H7 (cell line): ENCODE measurements around the gene APIP. TPM values are rescaled to one million over a fixed set of nuclear protein-coding genes. Genes with fewer than 3 reads are reported as not detected.
A peak's percentile ranks its signal among the peaks of the same experiment; 100 is the strongest.

Experiments used
- DNase-seq: peaks from one replicate; pipeline ENCODE4 v3.0.0; 2012
- H3K27me3 ChIP-seq: 2 replicates; pipeline ENCODE4 v1.6.0; 2011; ENCODE audit warnings: mild to moderate bottlenecking, low read length; ENCODE audit not compliant: control insufficient read depth, insufficient read depth
- H3K36me3 ChIP-seq: replicated peaks from 2 replicates; pipeline ENCODE4 v1.5.1; 2011; ENCODE audit warnings: low read length; ENCODE audit not compliant: control insufficient read depth, insufficient read depth
- H3K4me3 ChIP-seq: 2 replicates; pipeline ENCODE4 v1.5.1; 2011; ENCODE audit warnings: low read depth, mild to moderate bottlenecking, control low read depth, low read length, moderate library complexity; ENCODE audit not compliant: insufficient read depth
- total RNA-seq: library from RNA; depleted of rRNA; stranded (reverse); fragments of >200 nt; shearing (Covaris generic); gene quantifications from 2 replicates; pipeline ENCODE4 v1.2.3, GENCODE V29; 2014; rRNA removed

The APIP gene
- total RNA-seq, 1 experiment from 2014 or later, result 26.4 TPM

GRCh38 chr11:34855021-34855753, 61.0 kb downstream of the APIP start:
- H3K27me3 ChIP-seq, result no peaks in the 10 kb centered on the region
- DNase-seq, result no peak
- no peak overlapping the region for H3K4me3 ChIP-seq
- no peaks in the 10 kb centered on the region for H3K36me3 ChIP-seq

DNA sequence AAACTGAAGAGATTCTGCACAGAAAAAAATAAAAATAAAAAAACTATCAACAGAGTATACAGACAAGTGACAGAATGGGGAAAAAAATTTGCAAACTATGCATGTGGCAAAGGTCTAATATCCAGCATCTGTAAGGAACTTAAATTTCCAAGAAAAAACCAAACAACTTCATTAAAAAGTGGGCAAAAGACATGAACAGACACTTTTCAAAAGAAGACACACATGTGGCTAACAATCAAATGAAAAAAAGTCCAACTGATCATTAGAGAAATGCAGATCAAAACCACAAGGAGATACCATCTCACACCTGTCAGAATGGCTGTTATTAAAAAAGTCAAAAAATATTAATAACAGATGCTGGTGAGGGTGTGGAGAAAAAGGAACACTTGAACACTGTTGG, 64.3 kb downstream of the APIP start:
- DNase-seq, result no peak

GRCh38 chr11:34850334-34850733, 65.8 kb downstream of the APIP start:
- DNase-seq, result no peak
- Histone ChIP-seq H3K36me3 (no peaks in the 10 kb centered on the region), H3K27me3 (no peaks in the 10 kb centered on the region), H3K4me3 (no peak overlapping the region)

More for the DNA sequence above, 64.3 kb downstream of the APIP start:
- H3K4me3 ChIP-seq, result no peak overlapping the region
- H3K27me3 ChIP-seq, result no peaks in the 10 kb centered on the region
- H3K36me3 ChIP-seq, result no peaks in the 10 kb centered on the region

GRCh38 chr11:34846467-34846866, 69.7 kb downstream of the APIP start:
- Histone ChIP-seq H3K4me3 (no peak overlapping the region), H3K36me3 (no peaks in the 10 kb centered on the region), H3K27me3 (no peaks in the 10 kb centered on the region)
- DNase-seq, result no peak

DNA sequence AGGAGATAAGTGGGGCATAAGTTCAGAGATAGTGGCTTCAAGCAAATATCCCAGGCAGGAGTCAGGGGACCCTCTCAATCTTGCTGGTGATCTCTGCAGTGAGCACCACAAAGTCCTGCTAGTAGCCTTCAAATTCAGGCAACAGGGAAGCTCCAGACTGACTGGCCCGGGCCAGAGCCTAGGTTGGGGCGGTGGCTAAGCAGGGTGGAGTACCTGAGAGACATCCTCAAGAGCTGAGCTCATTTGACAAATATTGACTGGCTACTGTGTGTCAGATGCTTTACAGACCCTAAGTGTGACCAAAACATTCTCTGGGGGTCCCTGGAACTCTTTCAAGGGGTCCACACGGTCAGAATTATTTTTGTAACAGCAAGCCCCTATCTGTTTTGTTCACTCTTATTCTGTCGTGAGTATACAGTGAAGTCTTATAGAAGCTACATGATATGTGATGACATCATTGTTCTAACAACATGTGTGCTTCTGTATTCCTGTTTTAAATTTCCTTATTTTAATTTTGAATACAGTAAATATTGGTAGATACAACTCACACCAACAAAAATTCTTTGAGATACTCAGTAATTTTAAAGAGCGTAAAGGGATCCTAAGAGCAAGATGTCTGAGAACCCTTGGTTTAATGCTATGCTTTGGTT, 71.6 kb downstream of the APIP start:
- no peak overlapping the region for H3K4me3 ChIP-seq
- no peaks in the 10 kb centered on the region for H3K36me3 ChIP-seq
- H3K27me3 ChIP-seq, result no peaks in the 10 kb centered on the region
- DNase-seq, result no peak

DNA sequence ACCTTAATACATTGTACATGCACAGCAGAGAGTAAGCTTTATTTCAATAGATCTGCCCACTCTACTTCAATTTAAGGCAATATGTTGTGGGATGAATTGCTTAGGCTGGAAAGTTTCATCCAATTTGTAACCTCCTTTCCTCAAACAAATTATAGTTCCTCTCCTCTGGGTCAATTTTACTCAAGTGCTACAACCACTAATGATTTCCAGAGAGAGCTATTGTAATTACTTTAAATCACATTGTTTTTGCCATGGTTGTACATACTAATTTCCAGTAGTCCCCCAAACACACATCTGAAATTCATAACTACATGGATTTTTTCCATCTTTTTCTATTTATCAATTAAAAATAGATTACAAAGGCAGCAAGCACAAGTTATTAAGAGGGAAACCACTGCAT, 72.9 kb downstream of the APIP start:
- Histone ChIP-seq H3K36me3 (no peaks in the 10 kb centered on the region), H3K4me3 (no peak overlapping the region), H3K27me3 (no peaks in the 10 kb centered on the region)
- no peak for DNase-seq

DNA sequence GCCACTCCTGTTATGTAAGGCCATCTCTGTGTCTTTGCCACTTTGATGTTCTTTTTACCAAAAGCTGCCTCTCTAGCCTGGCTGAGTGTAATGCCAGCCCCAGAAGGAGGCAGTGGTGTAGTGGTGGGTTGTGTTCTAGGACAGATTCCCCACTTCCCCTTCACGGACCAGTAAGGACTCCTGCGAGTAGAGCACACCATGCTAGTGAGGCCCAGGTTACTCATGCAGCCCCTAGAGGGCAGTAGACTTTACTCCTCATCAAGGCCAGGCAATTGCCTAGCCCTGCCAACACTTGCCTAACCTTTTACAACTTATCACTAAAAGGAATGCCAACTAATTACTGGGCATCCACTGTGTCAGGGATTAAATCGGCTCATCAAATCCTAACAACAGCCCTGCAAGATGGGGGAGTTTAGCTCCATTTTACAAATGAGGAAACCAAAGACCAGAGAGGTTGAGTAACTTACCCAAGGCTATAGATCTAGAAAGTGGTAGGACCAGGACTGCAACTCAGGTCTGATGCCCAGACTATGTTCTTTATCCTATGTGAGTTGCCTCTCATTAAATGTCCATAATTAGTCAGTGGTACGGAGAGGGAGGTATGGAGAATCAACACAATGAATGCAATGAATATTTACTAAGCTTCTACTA, 75.3 kb downstream of the APIP start:
- Histone ChIP-seq H3K36me3 (no peaks in the 10 kb centered on the region), H3K4me3 (no peak overlapping the region), H3K27me3 (no peaks in the 10 kb centered on the region)
- peak; percentile 41 for DNase-seq

DNA sequence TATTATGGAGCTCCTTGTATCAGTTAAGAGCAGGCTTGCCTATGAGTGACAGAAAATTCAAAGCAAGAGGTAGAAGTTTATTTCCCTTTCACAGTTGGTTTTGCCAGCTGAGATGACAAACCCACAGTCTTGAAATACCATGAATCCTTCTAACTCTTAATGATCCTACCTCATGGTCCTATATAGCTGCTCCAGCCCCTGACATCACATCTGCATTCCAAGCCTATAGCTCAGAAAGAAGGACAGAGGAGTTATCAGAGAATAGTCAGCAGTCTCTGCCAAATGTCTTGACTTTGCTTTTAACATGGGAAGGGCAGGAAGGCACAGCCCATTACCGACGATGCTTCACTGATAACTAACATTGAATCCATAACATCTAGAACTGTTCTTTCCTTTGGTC, 76.2 kb downstream of the APIP start:
- no peak for DNase-seq
- Histone ChIP-seq H3K4me3 (no peak overlapping the region), H3K27me3 (no peaks in the 10 kb centered on the region), H3K36me3 (no peaks in the 10 kb centered on the region)

DNA sequence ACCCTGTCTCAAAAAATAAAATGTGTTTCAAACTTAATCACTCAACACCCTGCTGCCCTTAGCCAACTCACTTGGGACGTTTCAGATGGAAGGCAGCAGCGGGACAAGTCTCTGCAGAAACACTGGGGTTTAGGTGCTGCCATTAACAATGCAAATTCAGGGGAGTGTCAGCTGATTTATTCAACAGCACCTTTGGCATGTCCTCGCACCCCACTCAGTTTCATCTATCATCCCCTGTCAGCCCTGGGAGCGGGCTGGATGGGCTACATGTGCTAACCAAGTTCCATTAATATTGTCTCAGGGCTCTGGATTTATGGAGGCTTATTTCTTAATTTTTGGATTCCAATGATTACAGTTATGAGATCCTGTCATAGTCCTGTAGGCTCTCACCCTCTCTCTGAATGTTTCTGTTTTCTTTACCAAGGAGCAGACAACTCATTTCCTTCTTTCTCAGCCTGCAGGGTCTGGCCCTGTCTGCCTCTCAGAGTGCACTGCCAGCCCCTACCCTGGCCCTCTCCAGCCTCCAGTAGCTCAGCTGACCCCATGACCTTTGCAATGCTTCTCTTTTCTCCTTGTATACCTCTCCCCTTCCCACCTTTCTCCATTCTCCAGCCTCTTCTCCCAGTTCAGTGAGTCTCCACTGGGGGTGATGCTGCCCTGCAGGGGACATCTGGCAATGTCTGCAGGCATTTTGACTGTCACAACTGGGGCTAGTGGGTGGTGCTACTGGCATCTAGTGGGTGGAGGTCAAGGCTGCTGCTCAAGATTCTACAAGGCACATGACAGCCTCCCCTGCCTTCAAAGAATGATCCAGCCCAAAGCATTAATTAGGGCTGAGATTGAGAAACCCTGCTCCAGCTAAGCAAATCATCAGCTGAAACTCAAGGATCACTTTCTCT, 79.0 kb downstream of the APIP start:
- Histone ChIP-seq H3K27me3 (no peaks in the 10 kb centered on the region), H3K4me3 (no peak overlapping the region), H3K36me3 (no peaks in the 10 kb centered on the region)
- no peak for DNase-seq

DNA sequence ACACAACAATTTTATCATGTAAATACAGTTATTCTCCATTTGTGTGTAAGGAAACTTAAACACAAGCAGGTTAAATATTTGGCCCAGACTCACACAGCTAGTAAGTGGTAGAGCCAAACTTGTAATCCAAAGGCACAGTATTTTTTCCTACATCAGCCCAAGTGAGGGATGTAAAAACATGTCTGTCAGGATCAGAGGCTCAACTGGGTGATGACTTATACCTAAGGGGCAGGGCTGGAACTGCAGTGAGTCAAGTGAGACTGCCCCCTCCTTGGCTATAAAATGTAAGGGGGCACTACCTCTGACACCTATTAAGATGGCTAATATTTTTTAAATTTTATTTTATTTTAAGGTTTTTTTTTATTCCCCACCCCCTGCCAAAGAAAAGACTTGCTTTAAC, 82.6 kb downstream of the APIP start:
- H3K36me3 ChIP-seq, result no peaks in the 10 kb centered on the region
- DNase-seq, result no peak
- H3K27me3 ChIP-seq, result no peaks in the 10 kb centered on the region
- no peak overlapping the region for H3K4me3 ChIP-seq

Other genes with a start within 250 kb of the APIP start
- 46.3 and 50.0 TPM in 2 replicates for gene PDHX, start 239 bp upstream of the APIP start, total RNA-seq
- gene CD44, start 222.8 kb upstream of the APIP start, total RNA-seq, result 9.4 and 11.4 TPM in 2 replicates